GM12865 (cell line): Measurements from ENCODE around the gene PDE8A.

Source experiments
- DNase-seq: peaks from one replicate; pipeline ENCODE4 v3.0.0; 2010; ENCODE audit warnings: low read depth
- H3K4me3 ChIP-seq: 2 replicates; pipeline ENCODE4 v1.5.1; 2011; ENCODE audit warnings: mild to moderate bottlenecking, low read depth, low read length, control low read depth
- TF ChIP-seq, protein P1 (sequence below): IDR thresholded peaks from 2 replicates; pipeline ENCODE4 v1.5.1; 2011; ENCODE audit warnings: low read length, control low read depth, low read depth, inconsistent platforms; ENCODE audit not compliant: insufficient read depth; ENCODE audit errors: missing control alignments

The PDE8A gene

DNA sequence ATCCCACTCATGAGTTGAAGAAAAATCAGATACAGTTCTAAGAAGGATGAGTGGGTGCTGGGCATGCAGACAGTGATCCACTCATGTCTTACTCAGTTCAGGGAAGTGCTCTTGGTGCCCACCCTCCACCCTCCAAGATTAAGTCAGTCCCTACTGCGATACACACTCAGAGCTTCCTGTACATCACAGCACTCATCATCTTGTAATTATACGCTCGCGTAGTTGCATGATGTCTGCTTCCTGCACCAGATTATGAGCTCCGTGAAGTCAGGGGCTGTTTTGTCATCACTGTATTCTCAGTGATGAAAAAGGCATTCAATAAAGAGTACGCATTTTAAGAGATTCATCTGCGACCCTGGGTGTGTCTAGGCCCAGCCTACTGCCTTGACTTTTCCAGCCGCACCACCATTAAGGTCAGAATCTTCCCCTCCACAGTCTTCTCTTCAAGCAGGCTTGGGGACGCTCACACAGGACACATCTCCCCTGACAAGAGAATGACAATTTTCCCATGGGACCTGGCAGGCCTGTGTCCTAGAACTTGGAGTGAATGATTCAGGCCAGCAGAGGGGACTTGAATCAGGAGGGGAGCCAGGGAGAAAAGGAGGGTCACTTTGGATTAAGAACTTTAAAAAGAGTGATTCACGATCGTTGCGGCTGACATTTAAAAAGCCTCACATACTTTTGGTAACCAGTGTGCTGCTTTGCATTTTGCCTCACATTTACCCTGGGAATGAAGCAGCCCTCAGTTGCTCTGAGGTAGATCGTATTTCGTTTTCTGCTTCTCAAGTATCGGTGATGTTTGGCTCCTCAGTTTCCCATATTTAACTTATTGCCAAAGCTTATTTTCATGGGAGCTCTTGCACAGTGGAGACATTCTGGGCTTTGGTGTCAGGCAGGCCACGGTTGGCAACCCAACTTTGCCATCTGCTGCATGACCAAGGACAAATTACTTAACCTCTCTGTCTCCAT lies 7.9 kb upstream of the PDE8A start:
- no peak for DNase-seq
- H3K4me3 ChIP-seq, result no peak overlapping the region
- TF ChIP-seq, protein P1, sequence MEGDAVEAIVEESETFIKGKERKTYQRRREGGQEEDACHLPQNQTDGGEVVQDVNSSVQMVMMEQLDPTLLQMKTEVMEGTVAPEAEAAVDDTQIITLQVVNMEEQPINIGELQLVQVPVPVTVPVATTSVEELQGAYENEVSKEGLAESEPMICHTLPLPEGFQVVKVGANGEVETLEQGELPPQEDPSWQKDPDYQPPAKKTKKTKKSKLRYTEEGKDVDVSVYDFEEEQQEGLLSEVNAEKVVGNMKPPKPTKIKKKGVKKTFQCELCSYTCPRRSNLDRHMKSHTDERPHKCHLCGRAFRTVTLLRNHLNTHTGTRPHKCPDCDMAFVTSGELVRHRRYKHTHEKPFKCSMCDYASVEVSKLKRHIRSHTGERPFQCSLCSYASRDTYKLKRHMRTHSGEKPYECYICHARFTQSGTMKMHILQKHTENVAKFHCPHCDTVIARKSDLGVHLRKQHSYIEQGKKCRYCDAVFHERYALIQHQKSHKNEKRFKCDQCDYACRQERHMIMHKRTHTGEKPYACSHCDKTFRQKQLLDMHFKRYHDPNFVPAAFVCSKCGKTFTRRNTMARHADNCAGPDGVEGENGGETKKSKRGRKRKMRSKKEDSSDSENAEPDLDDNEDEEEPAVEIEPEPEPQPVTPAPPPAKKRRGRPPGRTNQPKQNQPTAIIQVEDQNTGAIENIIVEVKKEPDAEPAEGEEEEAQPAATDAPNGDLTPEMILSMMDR, result no peak

DNA sequence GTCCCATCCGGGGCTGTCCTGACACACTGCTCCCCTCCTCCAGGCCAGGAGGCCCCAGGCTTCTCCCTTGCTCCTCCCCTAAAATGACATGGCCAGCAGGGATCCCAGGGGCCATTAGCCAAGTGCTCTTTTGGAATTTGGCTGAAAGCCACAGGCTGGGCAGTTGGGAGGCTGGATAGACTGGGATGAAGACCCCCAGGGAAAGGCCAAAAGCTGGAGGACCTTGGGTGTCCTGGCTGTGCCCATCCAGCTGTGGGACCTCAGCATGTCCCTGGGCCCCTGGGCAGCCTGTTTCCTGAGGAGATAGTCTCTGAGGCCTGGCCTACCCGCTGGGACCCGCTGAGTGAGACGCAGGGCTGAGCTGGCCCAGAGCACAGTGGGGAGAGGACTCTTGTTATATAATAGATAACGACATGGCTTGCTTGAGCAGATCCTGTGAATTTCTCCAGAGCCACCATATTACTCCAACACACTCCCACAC lies 5.7 kb upstream of the PDE8A start:
- TF ChIP-seq, protein P1, result no peak
- no peak for DNase-seq
- H3K4me3 ChIP-seq, result no peak overlapping the region

DNA sequence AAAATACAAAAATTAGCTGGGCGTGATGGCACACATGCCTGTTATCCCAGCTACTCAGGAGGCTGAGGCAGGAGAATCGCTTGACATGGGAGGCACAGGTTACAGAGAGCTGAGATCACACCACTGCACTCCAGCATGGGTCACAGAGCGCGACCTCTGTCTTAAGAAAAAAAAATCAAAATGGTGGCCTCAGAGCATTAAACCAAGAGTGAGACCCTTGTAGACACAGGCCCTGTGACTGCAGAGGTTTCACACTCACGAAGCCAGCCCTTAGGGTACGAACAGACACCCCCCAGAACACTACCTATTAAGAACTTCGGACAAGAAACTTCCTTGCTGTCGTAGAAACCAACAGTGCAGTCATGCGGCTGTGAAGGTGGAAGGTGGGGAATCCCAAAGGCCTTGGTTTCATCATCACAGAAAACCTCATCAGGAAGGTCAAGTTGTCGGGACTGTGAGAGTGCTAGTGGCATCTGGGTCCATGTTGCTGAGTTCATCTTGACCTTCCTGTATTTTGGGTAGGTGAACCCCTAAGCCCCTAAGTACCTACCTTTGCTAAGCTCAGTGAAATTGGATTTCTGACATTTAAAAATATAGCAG lies 4.8 kb upstream of the PDE8A start:
- H3K4me3 ChIP-seq, result peak overlapping the region; percentile 27
- DNase-seq, result peak; percentile 77
- TF ChIP-seq, protein P1, result no peak

DNA sequence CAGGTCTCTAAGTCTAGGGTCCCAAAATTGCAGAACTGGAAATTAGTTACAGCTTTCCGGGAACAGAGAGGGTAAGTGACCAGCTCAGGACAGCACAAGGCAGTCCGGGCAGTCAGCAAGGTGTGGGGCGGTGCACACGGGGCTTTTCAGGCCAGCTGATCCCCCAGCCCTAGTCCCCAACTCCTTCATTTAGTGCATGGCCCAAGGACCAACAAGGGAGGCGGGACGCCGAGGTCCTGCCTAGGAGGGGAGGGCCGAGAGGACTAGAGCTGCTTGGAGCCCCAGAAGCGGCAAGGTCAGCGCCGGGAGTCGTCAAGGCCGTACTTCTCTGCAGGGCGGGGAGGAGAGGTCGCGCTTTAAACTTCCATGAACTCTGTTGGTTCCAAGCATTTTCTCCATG lies 2.0 kb upstream of the PDE8A start:
- DNase-seq, result no peak
- TF ChIP-seq, protein P1, result no peak
- H3K4me3 ChIP-seq, result peak overlapping the region; percentile 67

DNA sequence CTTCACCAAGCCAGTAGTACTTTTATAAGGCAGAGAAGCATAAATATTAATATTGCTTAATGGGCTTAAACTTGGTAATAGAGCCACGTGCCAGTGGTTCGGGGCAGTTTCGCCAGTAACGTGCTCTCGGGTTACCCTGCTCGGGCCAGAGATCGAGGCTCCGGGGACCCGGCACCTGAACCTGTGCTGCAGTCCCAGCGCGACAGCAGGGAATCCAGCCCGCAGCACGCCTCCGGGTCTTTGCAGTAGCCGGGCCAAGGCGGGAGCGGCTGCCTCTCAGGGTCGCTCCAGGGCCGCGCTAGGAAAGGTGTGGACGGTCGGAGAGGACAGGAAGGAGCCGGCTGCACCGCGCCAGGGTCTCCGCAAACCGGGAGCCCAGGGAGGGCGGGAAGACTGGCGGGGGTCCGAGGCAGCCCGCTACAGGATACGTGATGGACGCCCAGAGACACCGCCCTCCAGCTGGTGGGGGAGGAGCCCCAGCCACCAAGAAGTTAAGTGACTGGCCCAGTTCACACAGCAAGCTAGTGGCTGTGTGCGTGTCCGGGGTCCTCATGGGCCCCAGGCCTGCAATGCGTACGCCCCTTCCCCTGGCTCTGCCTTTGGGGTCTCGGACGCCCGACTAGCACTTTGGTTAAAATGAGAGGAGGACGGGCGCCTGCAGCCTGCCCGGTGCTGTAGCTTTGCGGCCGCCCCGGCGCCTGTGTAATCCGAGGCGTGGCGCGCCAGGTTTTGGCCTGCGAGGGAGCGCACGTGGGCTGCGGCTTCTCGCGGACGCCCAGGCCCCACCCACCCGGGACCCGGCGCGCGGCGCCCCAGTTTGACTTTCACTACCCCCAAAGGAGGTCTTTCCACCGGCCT lies 1.2 kb upstream of the PDE8A start:
- DNase-seq, result peak; percentile 92
- TF ChIP-seq, protein P1, result no peak
- peak overlapping the region; percentile 67 for H3K4me3 ChIP-seq

DNA sequence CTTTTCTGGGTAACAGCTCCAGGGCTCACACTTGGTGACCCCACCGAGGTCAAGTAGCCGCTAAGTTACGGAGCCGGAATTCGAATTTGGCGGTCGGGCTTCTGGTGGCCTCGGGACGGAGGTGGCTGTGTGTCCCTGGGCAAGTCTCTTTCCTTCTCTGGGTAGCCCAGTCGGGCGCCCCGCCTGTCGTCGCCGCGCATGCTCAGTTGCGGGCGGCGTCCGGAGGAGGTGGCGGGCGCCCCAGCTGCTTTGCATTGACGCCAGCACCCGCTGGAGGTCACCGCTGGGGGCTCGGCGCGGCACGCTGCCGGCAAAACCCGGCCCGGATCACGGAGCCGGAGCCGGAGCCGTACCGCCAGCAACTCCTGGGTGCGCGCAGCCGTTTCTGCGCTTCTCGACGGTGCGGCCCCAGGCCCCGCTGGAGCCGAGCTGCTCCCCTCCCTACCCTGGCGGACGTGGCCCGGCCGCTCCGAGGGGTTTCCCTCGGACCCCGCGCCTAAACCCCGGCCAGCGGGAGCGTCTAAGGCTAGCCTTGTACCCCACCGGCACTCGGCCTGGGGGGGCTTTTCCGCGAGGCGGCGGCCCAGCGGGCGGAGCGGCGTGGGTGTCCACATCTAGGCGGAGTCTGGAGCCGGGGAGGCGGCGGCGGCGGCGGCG lies 474 bp upstream of the PDE8A start:
- TF ChIP-seq, protein P1, result no peak
- DNase-seq, result peak; percentile 99
- H3K4me3 ChIP-seq, result peak overlapping the region; percentile 76
